ENCODE data around the gene EIF4E1B.

Gene EIF4E1B

DNA sequence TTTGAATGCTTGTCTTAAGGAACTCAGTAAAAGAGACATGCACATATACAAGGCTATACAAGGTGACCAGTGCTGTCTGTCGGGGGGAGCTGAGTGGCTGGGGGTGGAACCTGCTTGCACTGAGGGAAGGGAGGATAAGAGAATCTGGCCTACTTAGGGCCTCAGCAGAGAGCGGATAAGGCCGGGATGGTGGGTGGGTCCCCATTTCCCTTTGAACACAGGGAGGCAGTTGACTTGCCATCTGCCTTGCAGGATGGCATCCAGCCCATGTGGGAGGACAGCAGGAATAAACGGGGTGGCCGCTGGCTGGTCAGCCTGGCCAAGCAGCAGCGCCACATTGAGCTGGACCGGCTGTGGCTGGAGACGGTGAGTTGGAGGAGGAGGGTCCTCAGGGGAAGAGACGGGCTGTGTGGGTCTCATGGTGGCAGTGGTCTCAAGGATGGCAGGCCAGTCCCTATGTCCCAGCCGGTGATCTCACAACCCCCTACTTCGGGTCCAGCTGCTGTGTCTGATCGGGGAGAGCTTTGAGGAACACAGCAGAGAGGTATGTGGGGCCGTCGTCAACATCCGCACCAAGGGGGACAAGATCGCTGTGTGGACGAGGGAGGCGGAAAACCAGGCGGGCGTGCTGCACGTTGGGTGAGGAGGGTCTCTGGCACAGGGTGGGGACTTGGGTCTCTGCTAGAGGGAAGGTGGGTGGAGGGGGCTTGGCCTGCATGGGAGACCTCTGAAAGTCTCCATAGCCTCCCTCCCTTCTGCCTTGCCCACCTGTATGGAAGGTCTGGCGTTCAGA is 14.6 kb downstream of the EIF4E1B start:
- TF ChIP-seq, protein P1, sequence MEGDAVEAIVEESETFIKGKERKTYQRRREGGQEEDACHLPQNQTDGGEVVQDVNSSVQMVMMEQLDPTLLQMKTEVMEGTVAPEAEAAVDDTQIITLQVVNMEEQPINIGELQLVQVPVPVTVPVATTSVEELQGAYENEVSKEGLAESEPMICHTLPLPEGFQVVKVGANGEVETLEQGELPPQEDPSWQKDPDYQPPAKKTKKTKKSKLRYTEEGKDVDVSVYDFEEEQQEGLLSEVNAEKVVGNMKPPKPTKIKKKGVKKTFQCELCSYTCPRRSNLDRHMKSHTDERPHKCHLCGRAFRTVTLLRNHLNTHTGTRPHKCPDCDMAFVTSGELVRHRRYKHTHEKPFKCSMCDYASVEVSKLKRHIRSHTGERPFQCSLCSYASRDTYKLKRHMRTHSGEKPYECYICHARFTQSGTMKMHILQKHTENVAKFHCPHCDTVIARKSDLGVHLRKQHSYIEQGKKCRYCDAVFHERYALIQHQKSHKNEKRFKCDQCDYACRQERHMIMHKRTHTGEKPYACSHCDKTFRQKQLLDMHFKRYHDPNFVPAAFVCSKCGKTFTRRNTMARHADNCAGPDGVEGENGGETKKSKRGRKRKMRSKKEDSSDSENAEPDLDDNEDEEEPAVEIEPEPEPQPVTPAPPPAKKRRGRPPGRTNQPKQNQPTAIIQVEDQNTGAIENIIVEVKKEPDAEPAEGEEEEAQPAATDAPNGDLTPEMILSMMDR (conservative IDR thresholded peaks at IDR 0.05), result no peak
- no peak overlapping the region for H3K27ac ChIP-seq

DNA sequence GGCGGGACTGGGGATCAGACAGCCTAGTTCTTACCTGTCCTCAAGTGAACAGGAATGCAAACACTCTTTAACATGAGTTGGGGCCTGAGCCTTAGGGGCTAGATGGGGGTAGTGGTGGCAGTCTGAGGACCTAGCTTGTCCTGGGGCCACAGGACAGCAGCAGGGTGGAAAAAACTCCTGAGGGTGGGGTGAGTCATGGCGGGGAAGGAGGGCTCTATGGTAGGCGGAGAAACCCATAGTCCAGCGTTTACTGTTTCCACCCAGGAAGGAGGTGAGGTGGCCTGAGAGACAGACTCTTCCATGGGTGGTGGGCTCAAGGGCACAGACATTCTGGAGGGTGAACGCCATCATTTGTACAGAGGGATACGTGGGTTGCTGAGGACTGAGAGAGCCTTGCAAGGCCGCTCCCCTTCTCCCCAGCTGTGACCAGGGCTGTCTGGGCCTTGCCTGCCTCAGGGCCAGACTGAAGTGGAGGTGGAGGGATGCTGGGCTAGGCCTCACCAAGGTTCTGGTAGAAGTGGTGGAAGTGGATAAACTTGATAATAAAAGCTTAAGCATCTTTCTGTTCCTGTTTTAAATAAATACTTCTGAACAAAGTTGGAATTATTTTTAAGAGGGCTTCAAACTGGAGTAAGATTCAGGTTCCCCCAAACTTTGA is 15.7 kb downstream of the EIF4E1B start:
- H3K27ac ChIP-seq, result peak overlapping the region; percentile 93

DNA sequence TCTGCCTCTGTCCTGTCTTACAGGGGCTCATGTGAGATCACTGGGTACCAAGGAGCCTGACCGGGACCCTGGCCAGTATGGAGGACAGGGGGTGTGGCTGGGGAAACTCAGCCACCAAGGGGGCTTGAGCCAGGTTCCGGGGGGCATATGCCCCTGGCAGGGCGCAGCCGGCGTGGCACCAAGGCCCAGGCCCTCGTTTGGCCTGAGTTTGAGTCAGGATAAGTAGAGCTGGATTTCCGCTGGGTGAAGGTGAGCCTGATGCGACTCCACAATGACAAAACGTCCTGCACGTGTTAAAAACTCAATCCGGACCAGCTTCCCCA is 16.2 kb downstream of the EIF4E1B start:
- TF ChIP-seq, protein P1 (conservative IDR thresholded peaks at IDR 0.05), result no peak
- peak overlapping the region; percentile 93 for H3K27ac ChIP-seq

More for the DNA sequence above, 15.7 kb downstream of the EIF4E1B start:
- TF ChIP-seq, protein P1 (conservative IDR thresholded peaks at IDR 0.05), result no peak

DNA sequence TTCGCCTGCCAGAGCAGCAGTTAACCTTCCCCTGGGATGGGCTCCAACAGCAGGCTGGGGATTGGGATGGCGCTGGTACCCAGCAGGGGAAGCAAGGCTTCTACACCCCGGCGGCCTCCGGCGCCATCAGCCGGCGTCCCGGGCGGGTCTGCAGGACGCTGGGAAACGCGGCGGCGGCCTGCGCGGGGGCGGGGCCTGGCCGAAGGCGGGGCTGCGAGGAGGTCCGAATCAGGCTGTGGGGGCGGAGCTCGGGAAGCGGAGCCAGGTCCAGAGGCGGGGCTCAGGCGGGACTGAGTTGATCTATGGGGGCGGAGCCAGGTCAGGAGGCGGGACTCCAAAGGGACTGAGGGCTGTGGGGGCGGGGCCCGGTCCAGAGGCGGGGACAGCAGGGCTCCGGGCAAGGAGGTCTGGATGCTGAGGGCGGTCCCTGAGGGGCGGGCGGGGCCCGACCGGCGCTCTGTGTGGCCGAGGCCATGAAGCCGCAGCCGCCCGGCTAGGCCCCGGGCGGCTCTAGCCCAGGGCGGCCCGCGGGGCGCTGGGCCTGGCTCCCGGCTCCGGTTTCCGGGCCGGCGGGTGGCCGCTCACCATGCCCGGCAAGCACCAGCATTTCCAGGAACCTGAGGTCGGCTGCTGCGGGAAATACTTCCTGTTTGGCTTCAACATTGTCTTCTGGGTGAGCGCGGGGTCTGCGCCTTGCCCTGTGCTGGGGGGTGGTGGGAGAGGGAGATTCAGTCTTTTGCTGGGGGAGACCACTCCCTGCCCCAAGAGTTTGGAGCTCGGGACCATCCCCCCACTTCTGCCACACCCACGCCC is 16.8 kb downstream of the EIF4E1B start, which contains the start of gene TSPAN17:
Gene TSPAN17, plus strand, starts transcription at position 455 of the 813 bp plus-strand sequence. Its CDS starts 132 bp downstream, at position 587.
- TF ChIP-seq, protein P1 (conservative IDR thresholded peaks at IDR 0.05), result peak; percentile 61
- peak within 1 kb of the TSS; percentile 93 for H3K27ac ChIP-seq

DNA sequence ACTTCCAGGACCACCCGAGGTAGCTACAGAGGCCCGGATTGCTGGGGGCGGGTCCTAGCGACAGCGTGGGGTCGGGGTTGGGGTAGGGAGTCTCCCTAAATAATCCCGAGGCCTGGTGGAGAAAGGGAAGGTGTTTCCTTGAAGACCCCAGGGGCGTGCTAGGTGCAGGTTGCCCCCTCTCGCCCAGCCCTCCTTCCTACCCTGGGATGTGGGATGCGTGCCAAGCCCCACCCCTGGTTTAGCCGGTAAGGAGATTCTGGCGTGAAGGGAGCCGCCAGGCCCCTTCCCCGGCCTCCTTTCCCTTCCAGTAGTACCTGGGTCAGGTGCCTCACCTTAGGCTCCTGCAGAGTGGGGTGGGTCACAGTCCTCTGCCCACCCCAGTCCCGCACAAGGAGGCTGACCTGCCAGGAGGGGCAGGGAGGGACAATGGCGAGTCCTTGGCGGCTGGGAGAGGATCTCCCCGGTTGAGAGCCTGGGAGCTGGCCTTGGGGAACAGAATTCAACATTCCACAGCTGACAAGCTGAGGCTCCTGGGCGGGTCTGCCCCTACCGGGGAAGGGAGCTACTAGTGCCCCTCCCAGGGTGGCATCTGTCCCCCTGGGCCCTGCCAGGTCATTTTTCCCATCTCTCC is 17.5 kb downstream of the EIF4E1B start:
- TF ChIP-seq, protein P1 (conservative IDR thresholded peaks at IDR 0.05), result no peak
- H3K27ac ChIP-seq, result peak overlapping the region; percentile 93

DNA sequence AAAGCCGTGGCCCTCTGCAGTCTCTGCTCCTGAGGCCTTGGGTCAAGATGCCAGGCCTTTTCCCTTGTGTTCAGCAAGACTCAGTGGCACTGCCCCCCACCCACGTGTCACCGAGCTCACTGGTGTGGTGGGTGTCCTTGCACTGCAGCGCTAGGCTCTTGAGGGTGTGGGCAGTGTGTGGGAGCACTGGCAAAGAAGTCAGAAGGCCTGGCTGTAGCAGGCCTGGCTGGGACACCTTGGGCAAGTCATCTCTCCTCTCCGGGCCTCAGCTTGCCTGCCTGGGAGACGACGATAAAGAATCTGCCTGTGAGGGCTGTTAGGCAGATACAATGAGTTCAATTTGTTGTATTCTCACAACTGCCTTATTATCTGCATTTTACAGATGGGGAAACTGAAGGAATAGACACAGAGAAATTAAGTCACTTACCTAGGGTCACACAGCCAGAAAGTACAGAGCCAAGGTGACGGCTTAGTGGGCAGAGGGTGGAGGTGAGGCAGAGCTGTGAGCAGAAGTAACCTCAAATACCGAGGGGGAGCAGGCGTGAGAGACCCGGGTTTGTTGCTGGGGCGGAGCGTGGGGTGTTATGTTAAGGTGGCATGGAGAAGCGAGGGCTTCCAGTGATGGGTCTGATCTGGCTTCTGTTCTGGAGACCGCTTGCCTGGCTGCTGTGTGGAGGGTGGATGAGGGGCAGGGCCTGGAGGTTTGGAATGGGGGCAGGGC is 18.2 kb downstream of the EIF4E1B start:
- peak overlapping the region; percentile 93 for H3K27ac ChIP-seq
- TF ChIP-seq, protein P1 (conservative IDR thresholded peaks at IDR 0.05), result no peak
